Activated naive CD4-positive, alpha-beta T cell treated with anti-CD3 and anti-CD28 coated beads, Interleukin-2, amount 50 U/mL, for 16 hours (primary cell): ENCODE measurements around the gene TLR5.
"Not testable (repeated sequence)": the region's sequence is repeated elsewhere in the genome, so short reads cannot be mapped to it uniquely, and the experiment has no call there.

ENCODE experiments used
- DNase-seq: peaks from one replicate; pipeline ENCODE4 v3.0.0-alpha.2; 2020

The TLR5 gene, protein sequence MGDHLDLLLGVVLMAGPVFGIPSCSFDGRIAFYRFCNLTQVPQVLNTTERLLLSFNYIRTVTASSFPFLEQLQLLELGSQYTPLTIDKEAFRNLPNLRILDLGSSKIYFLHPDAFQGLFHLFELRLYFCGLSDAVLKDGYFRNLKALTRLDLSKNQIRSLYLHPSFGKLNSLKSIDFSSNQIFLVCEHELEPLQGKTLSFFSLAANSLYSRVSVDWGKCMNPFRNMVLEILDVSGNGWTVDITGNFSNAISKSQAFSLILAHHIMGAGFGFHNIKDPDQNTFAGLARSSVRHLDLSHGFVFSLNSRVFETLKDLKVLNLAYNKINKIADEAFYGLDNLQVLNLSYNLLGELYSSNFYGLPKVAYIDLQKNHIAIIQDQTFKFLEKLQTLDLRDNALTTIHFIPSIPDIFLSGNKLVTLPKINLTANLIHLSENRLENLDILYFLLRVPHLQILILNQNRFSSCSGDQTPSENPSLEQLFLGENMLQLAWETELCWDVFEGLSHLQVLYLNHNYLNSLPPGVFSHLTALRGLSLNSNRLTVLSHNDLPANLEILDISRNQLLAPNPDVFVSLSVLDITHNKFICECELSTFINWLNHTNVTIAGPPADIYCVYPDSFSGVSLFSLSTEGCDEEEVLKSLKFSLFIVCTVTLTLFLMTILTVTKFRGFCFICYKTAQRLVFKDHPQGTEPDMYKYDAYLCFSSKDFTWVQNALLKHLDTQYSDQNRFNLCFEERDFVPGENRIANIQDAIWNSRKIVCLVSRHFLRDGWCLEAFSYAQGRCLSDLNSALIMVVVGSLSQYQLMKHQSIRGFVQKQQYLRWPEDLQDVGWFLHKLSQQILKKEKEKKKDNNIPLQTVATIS

GRCh38 chr1:223142795-223143536, at the start of gene TLR5:
Gene TLR5, minus strand, starts transcription at chr1:223143248. Its CDS starts 30,217 bp downstream, at chr1:223113031.
- DNase-seq = peak; percentile 89

DNA sequence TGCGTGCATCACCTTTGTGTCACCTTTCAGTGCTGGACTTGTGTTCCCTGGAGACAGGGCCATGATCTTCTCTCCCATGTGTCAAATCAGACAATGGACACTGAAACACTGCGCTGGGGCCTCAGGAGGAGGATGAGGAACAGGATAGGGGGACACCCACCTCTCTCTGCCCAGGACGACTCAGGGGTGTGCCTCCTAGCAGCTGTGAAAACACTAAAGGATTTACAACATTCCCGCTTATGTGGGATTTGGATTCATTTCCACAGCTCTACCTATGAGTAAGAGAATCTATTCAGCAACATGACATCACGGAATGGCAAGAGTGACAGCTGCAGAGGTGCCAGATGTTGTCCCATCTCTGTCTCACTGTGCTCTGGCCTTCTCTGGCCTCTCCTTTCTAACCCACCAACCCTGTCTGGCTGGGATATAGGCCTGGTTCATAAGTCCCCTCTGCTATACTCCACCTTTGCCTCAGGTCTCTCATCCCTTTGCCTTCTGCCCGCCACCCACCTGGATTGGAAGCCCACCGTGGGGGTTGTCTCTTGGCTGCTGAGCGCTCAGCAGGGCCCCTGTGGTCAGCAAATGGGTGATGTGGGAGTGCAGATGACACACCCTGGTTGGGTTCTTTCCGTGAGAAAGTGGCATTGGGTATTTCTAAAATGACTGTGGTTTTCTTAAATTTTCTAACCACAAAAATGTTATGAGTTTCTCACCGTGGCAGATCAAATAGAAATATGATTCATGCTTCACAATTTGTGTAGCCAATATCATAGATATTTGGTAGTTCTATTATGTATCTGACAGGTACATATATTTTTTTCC, 47.1 kb upstream of the TLR5 start:
- DNase-seq = peak; percentile 71

DNA sequence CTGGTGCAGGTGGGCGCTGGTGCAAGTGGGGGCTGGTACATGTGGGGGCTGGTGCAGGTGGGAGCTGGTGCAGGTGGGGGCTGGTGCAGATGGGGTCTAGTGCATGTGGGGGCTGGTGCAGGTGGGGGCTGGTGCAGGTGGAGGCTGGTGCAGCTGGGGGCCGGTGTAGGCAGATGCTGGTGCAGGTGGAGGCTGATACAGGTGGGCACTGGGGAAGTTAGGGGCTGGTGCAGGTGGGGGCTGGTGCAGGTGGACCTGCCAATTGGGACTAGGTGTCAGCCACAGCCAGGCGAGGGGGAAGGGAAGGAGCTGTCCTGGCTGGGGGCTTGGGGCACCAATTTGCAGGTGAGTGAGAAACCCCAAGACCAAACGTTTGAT, 46.5 kb upstream of the TLR5 start:
- DNase-seq = peak; percentile 16

DNA sequence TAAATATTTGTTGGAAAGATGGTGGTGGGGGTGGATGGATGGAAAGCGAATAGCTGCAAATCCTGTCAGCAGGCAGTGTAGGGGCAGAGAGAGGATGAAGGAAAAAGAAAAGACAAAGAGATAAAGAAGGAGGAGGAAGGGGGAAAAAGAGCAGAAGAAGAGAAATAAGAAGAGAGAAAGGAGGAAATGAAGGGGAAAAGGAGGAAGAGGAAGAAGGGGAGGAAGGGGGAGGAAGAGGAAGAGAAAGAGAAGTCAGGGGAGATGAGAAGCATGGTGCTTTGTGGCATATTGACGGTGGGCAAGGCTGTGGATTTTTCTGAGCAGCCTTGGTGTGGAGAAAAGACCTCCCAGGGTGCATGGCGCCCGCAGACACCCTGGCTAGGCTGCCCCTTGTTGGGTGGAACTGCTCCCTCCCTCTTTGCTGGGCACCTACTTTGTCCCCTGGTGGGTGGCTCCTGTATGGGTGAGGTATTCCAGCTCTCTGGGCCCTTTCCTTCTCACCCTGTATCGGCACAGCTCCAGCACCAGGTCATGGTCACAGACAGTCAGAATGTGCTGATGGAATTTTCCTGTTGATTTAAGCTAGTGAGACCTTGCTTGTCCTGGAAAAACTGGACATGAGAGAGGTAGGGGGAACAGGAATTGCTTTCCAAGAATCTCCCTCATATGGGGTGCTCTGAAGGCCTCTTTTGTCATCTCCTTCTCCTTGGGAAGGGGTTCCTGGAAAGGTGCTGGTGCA, 45.7 kb upstream of the TLR5 start:
- DNase-seq = no peak

DNA sequence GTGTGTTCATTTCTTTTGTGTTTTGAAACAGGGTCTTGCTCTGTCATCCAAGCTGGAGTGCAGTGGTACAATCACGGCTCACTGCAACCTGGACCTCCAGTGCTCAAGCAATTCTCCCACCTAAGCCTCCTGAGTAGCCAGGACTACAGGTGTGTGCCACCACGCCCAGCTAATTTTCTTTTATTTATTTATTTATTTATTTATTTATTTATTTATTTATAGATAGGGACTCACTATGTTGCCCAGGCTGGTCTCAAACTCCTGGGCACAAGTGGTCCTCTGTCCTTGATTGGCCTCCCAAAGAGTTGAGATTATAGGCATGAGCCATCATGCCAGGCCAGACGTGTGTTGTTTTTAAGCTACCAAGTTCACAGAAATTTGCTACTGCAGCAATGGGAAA, 43.8 kb upstream of the TLR5 start:
- DNase-seq = no peak

DNA sequence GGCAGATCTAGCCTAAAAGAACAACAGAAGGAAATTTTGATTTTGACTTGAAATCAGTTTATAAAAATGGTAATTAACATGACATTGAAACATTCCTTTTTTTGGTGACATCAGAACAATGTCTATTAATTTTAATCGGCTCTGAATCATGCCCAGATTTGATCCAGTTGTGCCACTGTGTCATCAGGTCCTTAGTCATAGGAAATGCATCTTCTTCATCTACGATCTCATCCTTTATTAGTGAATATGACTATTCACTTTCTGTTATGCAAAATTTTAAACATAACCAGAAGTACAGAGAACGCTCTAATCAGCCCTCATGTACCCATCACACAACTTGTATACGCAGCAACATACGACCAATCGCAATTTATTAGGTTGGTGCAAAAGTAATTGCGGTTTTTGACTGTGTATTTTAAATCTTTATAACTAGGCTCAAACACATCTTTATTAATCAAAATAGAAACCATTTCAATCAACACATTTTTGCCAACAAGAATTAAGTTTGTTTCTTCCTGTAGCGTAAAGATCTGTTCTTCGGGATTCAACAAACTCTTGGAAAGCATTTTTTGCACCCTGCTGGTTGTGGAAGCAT, 40.3 kb upstream of the TLR5 start:
- DNase-seq = no peak

DNA sequence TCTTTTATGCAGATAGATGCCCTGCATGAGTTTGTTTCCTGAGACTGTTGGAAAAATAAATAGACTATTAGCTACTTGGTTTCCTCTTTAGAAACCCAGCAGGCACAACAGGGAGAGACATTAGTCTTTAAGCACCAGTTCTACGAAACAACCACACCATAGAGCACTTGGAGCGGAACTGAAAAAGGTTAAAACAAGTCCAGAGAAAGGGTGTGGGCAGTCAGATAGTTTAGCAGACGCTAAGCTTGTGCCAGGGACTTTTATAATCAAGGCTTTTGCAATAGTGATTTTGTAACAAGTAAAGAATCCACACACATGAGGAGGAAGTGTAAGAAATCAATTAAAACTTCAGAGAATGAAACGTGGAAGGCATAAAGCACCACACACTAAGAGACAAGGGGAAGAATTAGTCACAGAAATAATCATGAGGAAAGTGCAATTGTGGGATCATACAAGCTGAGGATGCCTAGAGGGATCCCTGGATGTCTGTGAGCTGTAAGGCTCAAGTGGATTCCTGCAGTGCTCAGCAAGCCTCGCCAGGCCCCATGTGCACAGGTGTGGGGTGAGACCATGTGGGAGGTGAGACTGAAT, 37.8 kb upstream of the TLR5 start:
- DNase-seq = no peak

DNA sequence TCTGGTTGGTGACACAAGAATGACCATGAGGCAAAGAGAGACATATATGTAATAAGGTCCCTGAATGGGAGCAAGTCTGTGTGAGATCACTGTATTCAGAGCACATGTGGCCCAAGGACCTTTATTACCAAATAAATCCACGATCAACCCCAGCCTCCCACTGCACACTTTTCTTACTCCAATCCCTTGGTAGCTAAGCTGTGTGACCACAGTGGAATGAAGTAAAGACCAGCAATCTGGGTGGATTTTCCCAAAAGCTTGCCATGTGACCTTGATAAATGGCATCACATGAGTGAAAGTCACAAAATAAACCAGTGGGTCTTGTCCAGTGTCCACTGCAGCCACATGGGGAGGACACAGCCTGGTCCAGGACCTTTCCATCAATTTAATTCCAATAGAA, 36.7 kb upstream of the TLR5 start:
- DNase-seq = no peak

- DNase-seq = no peak
These were observed 36.2 kb upstream of the TLR5 start for GRCh38 chr1:223179280-223179679.

- DNase-seq = no peak
These were observed 34.6 kb upstream of the TLR5 start for GRCh38 chr1:223177681-223178080.

DNA sequence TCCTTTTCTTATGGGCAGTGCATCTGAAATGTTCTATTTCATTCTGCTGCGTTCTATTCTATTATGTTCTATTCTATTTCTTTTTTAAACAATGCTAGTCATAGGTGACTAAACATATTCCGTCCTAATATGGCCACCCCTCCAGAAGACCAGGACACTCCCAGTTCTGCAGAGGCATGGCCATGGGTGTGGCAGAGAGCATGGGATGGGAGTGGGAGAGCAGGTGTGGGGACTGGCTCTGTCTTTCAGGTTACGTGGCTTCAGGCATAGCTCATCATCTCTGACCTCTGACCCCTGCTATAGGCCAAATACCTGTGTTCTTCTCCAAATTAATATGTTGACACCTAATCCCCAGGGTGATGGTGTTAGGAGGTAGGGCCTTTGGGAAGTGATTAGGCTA, 33.4 kb upstream of the TLR5 start:
- no peak for DNase-seq

GRCh38 chr1:223175633-223176032, 32.6 kb upstream of the TLR5 start:
- DNase-seq = no peak

- no peak for DNase-seq
These were observed 32.0 kb upstream of the TLR5 start for GRCh38 chr1:223175032-223175431.

DNA sequence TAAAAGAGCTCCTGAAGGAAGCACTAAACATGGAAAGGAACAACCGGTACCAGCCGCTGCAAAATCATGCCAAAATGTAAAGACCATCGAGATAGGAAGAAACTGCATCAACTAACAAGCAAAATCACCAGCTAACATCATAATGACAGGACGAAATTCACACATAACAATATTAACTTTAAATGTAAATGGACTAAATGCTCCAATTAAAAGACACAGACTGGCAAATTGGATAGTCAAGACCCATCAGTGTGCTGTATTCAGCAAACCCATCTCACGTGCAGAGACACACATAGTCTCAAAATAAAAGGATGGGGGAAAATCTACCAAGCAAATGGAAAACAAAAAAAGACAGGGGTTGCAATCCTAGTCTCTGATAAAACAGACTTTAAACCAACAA, 26.4 kb upstream of the TLR5 start:
- DNase-seq = not testable (repeated sequence)

- no peak for DNase-seq
These were observed 18.3 kb upstream of the TLR5 start for GRCh38 chr1:223161321-223161720.

GRCh38 chr1:223156343-223156742, 13.3 kb upstream of the TLR5 start:
- DNase-seq = no peak

DNA sequence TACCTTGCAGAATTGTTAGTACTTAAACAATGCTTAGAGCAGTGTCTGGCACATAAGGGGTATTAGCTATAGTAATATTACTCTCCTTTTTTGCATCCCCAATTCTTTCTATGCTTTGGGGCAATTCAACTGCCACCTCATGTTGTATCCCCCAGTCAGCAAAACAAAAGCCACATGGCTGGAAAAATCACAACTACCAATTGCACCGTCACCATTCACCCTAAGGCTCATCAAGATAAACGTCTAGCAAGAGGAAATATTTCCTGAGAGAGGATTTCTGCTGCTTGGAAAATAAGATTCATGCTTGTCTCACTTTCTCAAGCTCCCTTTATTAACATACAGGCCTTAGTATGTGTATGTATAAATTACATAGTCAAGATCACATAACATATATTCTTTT, 12.1 kb upstream of the TLR5 start:
- no peak for DNase-seq

DNA sequence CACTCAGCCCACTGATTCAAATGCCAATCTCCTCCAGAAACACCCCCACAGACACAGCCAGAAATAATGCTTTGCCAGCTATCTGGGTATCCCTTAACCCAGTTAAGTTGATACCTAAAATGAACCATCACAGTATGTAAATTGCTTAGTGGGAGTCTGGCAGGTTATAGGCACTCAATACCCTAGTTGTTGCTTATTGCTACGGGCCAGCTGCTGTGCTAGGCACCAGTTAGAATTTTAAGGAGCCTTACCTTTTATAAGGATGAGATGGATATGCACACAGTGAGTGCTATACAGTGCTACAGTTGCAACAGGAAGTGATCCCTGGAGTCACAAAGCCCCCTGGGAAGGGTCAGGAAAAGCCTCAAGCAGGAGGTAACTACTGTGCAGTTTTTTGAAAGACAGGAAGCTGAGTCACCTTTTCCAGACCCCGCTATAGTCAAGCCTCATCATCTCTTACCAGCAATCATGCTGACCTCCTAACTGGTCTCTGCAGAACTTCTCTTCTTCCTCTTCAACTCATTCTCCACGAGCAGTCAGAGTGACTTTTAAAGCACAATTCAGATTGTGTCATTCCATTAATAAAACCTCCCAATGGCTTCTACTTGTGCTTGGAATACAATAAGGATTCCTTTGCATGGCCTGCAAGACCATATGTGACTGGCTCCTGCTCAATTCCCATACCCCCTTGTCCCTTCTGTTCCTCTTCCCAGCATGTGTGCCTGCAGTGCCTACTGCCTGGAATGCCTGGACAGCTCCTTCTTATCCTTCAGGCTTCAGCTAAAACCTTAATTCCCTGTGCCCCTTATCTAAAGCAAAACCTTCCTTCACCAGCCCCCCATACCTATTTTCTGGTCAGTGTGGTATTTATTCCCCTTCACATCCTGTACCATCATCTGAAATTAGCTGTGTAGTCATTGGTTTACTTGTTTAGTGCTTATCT, 10.4 kb upstream of the TLR5 start:
- no peak for DNase-seq

- no peak for DNase-seq
These were observed 9.4 kb upstream of the TLR5 start for GRCh38 chr1:223152399-223152798.

DNA sequence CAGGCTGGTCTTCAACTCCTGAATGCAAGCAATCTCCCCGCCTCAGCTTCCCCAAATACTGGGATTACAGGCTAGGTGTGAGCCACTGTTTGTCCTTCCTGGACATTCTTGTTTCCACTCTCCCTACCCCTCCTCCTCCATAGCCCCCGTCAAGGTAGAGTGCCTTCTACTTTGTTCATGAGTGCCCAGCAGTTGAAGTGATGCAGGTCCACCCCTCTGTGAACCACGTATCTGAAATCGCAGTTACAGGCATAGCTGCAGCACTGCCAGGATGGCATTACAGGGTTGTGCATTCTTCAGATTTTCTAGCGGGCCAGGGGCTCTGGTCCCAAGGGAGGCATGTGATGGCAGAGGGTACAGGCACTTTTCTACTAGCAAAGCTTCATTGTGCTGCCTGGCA, 7.4 kb upstream of the TLR5 start:
- DNase-seq = no peak
